GM18951 (cell line): Measurements from ENCODE around the gene PPWD1.

Source experiments
- POLR2A ChIP-seq: IDR thresholded peaks from 4 replicates; pipeline ENCODE4 v1.6.1; 2011; ENCODE audit warnings: mild to moderate bottlenecking; ENCODE audit not compliant: insufficient read length, insufficient read depth; ENCODE audit errors: extremely low read depth
- in situ Hi-C: fragments of 300-500 bp; cut with MboI; formaldehyde crosslinking; loops from one replicate; pipeline ENCODE4 v1.12.0; 2022; ENCODE audit warnings: low sequenced_read_pairs, mixed read lengths, inconsistent platforms; ENCODE audit not compliant: unreplicated experiment

Gene PPWD1

GRCh38 chr5:65562731-65563701 lies at the start of gene PPWD1, which contains the start of gene CENPK:
Gene PPWD1, plus strand, starts transcription at chr5:65563296. Its CDS starts 15 bp downstream, at chr5:65563311.
Gene CENPK, minus strand, starts transcription at chr5:65563168. Its CDS starts 8,261 bp downstream, at chr5:65554907.
- in situ Hi-C loops: no loop called here
- TF ChIP-seq POLR2A: peak; percentile 82

- no peak for TF ChIP-seq POLR2A
- in situ Hi-C loops: no loop called here
Observed at GRCh38 chr5:65525726-65526125, 37.4 kb upstream of the PPWD1 start.

GRCh38 chr5:65530904-65531303 lies 32.2 kb upstream of the PPWD1 start:
- no peak for TF ChIP-seq POLR2A
- in situ Hi-C loops: no loop called here

GRCh38 chr5:65535529-65535987 lies 27.5 kb upstream of the PPWD1 start:
- no peak for TF ChIP-seq POLR2A
- in situ Hi-C loops: no loop called here

GRCh38 chr5:65539827-65540226 lies 23.3 kb upstream of the PPWD1 start:
- in situ Hi-C loops: no loop called here
- TF ChIP-seq POLR2A: no peak

- in situ Hi-C loops: no loop called here
- TF ChIP-seq POLR2A: no peak
Observed at GRCh38 chr5:65544473-65544872, 18.6 kb upstream of the PPWD1 start.

- TF ChIP-seq POLR2A: no peak
- in situ Hi-C loops: no loop called here
Observed at GRCh38 chr5:65546141-65546540, 17.0 kb upstream of the PPWD1 start.

GRCh38 chr5:65548281-65548680 lies 14.8 kb upstream of the PPWD1 start:
- no peak for TF ChIP-seq POLR2A
- in situ Hi-C loops: no loop called here

GRCh38 chr5:65553941-65554340 lies 9.2 kb upstream of the PPWD1 start:
- no peak for TF ChIP-seq POLR2A
- in situ Hi-C loops: no loop called here

GRCh38 chr5:65555287-65555686 lies 7.8 kb upstream of the PPWD1 start:
- no peak for TF ChIP-seq POLR2A
- in situ Hi-C loops: no loop called here

- no peak for TF ChIP-seq POLR2A
- in situ Hi-C loops: no loop called here
Observed at GRCh38 chr5:65556181-65556580, 6.9 kb upstream of the PPWD1 start.

GRCh38 chr5:65556718-65557117 lies 6.4 kb upstream of the PPWD1 start:
- in situ Hi-C loops: no loop called here
- TF ChIP-seq POLR2A: no peak

GRCh38 chr5:65563777-65564176 lies 681 bp downstream of the PPWD1 start:
- in situ Hi-C loops: no loop called here
- TF ChIP-seq POLR2A: no peak

GRCh38 chr5:65566505-65566904 lies 3.4 kb downstream of the PPWD1 start:
- in situ Hi-C loops: no loop called here
- TF ChIP-seq POLR2A: no peak
